NCI-H187 (cell line): ENCODE results near the gene SHC2.
A peak's percentile ranks its signal among the peaks of the same experiment; 100 is the strongest.
"Not testable (repeated sequence)": the region's sequence is repeated elsewhere in the genome, so short reads cannot be mapped to it uniquely, and the experiment has no call there.

Experiments used
- DNase-seq, 2 experiments: peaks; one replicate each; lab custom pipeline; 2025; lab: John Stamatoyannopoulos, UW

Gene SHC2

GRCh38 chr19:492091-492531 lies 31.3 kb upstream of the SHC2 start:
- no peak for DNase-seq

GRCh38 chr19:491146-491741 lies 30.4 kb upstream of the SHC2 start:
- DNase-seq: no peak

GRCh38 chr19:489418-490196 lies 28.8 kb upstream of the SHC2 start:
- no peak for DNase-seq

GRCh38 chr19:488505-489417 lies 27.9 kb upstream of the SHC2 start:
- DNase-seq: peak; percentile 85 to 97

GRCh38 chr19:485583-486236 lies 24.9 kb upstream of the SHC2 start:
- no peak for DNase-seq

- DNase-seq: peak in 1 of 2 experiments; percentile 39
These were observed 24.2 kb upstream of the SHC2 start for GRCh38 chr19:485077-485476.

- DNase-seq: no peak
These were observed 23.7 kb upstream of the SHC2 start for GRCh38 chr19:484494-484893.

GRCh38 chr19:483332-484072 lies 22.7 kb upstream of the SHC2 start:
- no peak for DNase-seq

- no peak for DNase-seq
These were observed 21.6 kb upstream of the SHC2 start for GRCh38 chr19:482186-483041.

- DNase-seq: not testable (repeated sequence)
These were observed 20.3 kb upstream of the SHC2 start for GRCh38 chr19:481100-481499.

GRCh38 chr19:480016-480855 lies 19.4 kb upstream of the SHC2 start:
- DNase-seq: no peak

GRCh38 chr19:478976-479375 lies 18.1 kb upstream of the SHC2 start:
- no peak for DNase-seq

- DNase-seq: no peak
These were observed 17.5 kb upstream of the SHC2 start for GRCh38 chr19:478236-478903.

- DNase-seq: no peak
These were observed 14.5 kb upstream of the SHC2 start for GRCh38 chr19:475360-475759.

GRCh38 chr19:474126-475078 lies 13.6 kb upstream of the SHC2 start:
- no peak for DNase-seq

- no peak for DNase-seq
These were observed 11.4 kb upstream of the SHC2 start for GRCh38 chr19:472005-472858.

- DNase-seq: no peak
These were observed 9.9 kb upstream of the SHC2 start for GRCh38 chr19:470701-471100.
